ENCODE measurements around the gene MPRIP.
"Not testable (repeated sequence)": the region's sequence is repeated elsewhere in the genome, so short reads cannot be mapped to it uniquely, and the experiment has no call there.

Gene MPRIP

DNA sequence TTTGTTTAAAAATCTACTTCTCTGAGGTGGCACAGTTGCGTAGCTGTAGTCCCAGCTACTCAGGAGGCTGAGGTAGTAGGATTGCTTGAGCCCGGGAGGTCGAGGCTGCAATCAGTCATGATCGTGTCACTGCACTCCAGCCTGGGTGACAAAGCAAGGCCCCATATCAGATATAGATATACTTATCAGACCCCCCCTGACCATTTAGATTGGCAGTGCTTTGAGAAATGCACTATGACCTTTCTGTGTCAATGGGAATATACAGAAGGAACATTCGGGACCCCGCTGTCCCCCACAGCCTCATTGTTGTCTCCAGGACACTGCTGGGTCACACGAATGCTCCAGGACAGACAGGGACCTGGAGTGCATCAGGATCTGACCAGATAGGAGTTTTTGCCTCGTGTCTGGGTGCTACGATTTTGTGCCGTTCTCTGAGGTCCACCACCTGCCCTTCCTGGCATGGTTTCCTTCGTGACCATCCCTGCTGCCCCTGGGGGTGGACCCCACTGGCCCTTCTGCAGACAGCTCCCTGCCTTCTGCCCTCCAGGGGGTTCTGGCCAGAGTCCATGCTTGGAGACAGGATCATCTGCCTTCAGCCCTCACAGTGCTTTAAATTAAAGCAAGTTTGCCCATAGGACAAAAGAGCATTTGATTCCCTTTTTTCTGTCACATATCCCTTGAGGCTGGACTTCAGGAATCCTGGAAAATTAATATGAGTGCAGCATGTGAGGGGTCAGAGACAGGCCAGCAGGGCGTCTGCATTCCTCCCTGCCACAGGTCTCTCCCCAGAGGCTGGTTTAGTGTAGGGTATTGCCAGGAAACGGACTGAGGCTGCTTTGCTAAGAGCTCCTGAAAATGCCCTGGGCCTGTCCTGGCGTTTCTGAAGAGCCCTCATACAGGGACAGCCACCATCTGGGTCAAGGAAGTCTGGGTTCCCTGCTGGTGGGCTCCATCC lies 144.6 kb downstream of the MPRIP start:
- no peak for DNase-seq (ENCODE audit: low read depth)

GRCh38 chr17:17188586-17188985 lies 146.3 kb downstream of the MPRIP start:
- no peak for DNase-seq (ENCODE audit: low read depth)

DNA sequence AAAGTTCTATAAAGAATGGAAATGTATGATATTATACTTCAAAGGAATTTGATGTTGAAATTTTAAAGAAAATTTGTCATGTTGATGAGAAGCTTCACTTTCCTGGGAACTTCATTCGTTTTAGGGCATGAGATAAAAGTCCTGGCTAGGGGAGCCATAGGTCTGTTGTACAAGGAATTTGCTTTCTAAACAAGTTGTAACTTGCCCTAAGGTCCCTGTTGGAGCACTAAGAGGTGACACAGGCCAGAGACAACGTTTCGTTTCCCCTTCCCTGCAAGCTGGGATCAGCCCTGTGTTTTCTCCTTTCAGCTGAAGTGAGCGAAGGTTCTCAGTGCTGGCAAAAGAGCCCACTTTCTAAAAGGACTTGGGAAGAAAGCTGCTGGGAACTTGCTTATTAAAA lies 147.3 kb downstream of the MPRIP start:
- DNase-seq (ENCODE audit: low read depth), result no peak

DNA sequence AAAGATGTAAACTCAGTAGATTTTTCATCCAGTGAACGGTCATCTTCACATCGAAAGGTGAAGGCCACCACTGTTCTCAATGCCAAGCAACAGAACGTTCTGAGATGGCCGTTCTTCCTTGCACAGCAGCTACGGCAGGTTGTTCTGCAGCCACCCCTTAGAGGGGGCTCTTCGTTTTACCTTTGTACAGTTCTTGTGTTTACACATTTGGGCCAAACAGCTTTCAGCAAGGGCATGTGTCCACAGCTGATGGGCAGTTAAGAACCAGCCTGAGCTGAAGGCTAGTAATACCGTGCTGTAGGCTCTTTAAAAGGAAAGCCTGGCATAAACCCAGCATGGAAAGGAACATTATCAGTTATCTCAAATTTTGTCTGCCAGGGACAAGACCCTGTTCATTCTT lies 147.9 kb downstream of the MPRIP start:
- no peak for DNase-seq (ENCODE audit: low read depth)

GRCh38 chr17:17191346-17191792 lies 149.1 kb downstream of the MPRIP start:
- peak; percentile 70 for DNase-seq (ENCODE audit: low read depth)

DNA sequence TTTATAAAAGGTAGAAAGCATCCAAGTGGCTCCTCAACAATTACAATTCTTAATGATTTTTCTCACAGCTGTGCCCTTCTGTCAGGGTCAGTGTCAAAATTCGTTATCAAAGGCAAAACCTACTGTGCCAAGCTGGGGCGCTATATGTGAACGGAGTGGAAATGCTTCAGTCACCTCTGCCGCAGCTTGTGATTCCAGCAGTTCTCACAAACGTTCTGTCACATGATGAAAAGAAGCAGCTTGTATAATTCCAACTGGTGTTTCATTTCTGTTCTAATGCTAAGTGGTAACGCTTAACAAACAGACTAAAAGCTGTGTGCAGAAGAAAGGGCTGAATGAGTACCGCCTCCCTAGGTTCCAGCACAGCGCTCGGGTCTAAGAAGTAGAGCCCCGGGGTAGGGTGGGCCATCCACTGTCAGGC lies 149.7 kb downstream of the MPRIP start:
- no peak for DNase-seq (ENCODE audit: low read depth)

GRCh38 chr17:17195466-17195865 lies 153.2 kb downstream of the MPRIP start:
- not testable (repeated sequence) for DNase-seq (ENCODE audit: low read depth)

- no peak for DNase-seq (ENCODE audit: low read depth)
These were observed 154.5 kb downstream of the MPRIP start for GRCh38 chr17:17196776-17197175.

GRCh38 chr17:17198281-17198680 lies 156.0 kb downstream of the MPRIP start:
- DNase-seq (ENCODE audit: low read depth), result no peak

GRCh38 chr17:17200311-17200710 lies 158.1 kb downstream of the MPRIP start:
- no peak for DNase-seq (ENCODE audit: low read depth)

- DNase-seq (ENCODE audit: low read depth), result no peak
These were observed 158.6 kb downstream of the MPRIP start for GRCh38 chr17:17200831-17201230.

DNA sequence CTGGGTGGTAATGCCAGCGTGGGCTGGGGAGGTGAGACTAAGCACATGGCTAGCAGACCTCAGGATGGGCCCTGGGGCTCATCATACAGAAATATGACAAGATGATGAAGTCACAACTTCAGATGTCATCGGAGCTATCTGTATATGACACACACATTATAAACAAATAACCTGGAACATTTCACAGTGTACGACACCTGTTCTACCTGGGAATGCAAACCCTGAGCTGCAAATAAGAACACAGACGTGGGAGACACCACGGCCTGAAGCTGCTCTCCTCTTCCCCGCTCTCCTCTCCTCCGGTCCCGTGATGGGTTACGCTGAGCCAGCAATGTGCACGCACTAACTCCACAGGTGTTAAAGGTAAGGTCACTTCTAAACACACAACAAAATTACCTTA lies 159.0 kb downstream of the MPRIP start:
- DNase-seq (ENCODE audit: low read depth), result no peak

DNA sequence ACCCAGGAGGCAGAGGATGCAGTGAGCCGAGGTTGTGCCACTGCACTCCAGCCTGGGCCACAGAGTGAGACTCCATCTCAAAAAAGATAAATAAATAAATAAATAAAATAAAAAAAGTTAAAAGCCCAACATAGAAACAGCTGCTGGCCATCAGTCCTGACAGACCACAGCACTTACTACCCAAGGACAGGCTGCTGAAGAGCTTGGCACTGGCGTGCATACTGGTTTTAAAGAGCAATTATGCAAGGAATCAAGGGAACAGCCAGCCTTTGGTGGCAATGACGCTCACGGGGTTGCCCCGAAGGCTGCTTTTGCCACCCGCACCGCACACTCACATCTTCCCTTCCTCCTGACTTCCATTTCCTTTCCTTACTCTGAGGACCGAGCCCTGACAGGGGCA lies 159.7 kb downstream of the MPRIP start:
- DNase-seq (ENCODE audit: low read depth), result no peak

DNA sequence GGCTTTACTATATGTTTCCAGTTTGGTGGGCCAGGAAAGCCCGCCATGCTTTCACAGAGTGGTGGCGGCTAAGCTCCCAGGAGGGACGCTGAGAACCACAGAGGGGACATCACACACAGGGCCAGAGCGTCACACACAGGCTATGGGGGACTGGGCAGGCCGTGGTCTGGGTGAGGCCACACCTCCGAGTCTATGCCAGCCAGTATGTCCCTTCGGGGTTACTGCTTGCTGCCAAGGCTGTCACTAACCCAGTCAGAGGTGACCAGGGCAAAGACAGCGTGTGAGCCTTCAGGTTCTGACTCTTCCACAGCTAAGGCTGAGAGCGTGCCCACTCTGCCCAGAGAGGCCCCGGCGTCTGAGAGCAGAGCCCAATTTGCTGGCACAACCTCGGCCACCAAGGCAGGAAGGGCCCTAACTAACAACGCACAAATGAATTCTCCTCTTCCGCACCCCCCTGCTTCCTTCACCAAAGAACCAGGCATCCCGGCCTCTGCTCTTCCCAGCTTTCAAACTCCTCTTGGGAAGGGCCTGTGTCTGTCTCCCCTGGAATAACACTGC lies 161.0 kb downstream of the MPRIP start:
- DNase-seq (ENCODE audit: low read depth), result no peak

- DNase-seq (ENCODE audit: low read depth), result no peak
These were observed 161.9 kb downstream of the MPRIP start for GRCh38 chr17:17204041-17204591.

DNA sequence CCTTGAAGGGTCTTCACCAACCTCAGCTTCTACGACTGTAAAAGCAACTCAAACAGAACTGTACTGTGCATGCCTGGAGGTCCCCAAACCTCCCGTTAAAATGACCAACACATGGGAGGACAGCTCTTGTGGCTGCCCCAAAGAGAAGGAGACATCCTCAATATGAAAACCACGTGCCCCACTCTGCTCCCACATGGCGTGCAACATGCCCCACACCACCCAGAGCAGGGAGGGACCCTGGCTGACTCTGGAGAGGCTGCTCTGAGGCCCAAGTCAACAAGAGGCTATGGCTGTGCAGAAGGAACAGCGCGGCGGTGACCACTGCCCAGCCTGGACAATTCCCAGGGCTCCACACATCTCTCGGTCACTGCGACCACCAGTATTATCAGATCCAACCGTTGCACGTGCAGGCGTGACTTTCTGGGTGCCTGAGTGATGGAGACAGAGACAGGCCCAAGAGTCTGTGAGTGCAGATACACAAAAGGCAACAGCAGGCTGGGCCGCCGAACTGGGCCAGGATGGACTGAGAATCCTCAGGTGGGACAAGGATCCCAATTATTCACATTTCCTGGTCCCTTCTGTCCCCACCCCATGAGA lies 162.5 kb downstream of the MPRIP start:
- DNase-seq (ENCODE audit: low read depth), result no peak

DNA sequence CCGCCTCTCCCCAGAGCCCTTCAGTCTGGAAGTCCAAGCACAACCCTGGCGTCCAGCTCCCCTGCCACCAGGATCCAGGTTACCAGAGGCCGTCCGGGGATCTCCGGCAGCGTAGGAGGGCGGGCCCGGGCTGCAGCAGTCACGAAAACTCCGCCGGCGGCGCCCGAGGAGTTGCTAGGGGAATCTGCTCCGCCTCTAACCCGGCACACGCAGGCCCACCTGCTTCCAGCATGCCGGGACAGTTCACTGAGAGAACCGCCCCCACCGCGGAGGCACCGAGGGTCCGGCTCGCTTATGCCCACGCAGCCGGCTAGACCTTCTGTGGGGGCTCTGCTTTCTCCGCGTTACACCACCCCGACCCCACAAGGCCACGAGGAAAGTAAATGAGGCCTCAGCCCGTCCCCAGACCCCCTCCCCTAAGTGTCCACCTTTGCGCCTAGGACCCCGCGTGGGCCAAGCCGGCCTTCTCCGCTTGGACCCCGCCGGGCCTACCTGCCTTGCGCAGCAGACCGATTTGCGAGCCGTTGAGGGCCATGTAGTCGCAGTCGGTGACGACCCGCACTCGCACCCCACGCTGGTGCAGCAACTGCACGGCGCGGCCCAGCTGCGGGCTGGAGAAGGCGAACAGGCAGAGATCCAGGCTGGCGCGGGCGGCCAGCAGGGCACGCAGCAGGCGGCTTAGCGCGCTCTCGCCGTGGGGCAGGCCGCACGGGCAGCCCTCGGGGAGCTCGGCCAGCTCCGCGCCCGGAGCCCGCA lies 163.3 kb downstream of the MPRIP start:
- no peak for DNase-seq (ENCODE audit: low read depth)

DNA sequence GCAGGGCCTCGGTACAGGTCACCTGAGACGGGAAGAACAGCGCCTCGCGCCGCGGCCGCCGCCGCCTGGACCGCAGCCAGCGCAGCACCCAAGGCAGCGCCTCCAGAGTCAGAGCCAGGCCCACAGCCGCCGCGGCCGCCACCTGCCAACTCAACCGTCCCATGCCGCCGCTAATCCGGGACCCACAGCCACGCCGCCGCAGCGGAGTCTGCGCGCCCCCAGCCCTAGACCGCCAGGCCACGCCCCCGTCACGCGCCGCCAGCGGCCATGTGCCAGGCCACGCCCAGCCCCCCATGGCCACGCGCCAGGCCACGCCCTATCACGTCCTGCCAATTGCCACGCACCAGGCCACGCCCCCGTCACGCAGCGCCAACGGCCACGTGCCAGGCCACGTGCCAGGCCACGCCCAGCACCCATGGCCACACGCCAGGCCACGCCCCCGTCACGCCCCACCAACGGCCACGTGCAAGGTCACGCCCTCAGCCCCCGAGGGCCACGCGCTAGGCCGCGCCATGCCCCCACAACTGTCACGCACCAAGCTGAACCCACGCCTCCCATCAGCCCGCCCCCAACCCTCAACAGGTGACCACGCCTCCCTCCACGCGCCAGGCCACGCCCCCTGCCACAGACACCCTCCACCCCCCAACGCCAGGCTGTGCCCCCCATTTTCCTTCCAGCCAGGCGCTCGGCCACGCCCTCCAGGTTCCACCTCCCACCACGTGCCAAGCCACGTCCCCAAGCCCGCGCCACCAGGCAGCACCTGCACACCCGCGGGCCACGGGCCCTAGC lies 164.1 kb downstream of the MPRIP start, which contains the start of gene PLD6:
PLD6 (minus strand) TSS at position 210 of the 789 bp plus-strand sequence; CDS start at position 163, 47 bp downstream.
- DNase-seq (ENCODE audit: low read depth), result no peak

- no peak for DNase-seq (ENCODE audit: low read depth)
These were observed 164.7 kb downstream of the MPRIP start for GRCh38 chr17:17206913-17207335.

GRCh38 chr17:17207998-17208397 lies 165.7 kb downstream of the MPRIP start:
- DNase-seq (ENCODE audit: low read depth), result no peak

DNA sequence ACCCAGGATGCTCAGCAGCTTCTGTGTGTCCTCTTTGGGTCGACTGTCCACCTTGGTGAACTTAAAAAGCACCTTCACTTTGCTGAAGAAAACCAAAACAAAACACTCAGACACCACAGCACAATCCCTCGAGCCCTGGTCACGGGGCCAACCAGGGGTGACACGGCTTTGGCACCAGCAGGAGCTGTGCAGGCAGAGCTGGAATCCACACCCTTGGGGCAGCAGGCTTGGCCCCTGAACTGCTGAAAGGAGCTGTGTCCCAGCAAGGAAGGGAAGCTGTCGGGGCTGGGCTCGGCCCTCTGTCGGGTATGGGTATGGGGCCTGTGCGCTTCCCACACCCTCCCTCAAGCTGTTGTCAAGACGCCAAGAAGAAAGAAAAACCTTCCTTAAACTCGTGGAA lies 171.5 kb downstream of the MPRIP start:
- no peak for DNase-seq (ENCODE audit: low read depth)

All from GM04503 (cell line).